Hematopoietic multipotent progenitor cell (in vitro differentiated cells): Measurements from ENCODE around the gene PLCG2. TPM values are rescaled to one million over a fixed set of nuclear protein-coding genes. Genes with fewer than 3 reads are reported as not detected.

Experiments
- DNase-seq, 3 donors: peaks; one replicate each; pipeline ENCODE4 v3.0.0-alpha.2; 2011 to 2015; ENCODE audit warnings: low read depth in 2 of 3, low spot score in 2 of 3
- total RNA-seq: library from RNA; depleted of rRNA; stranded (reverse); fragments of >200 nt; gene quantifications from one replicate; pipeline ENCODE4 v1.2.3, GENCODE V29; 2012

Gene PLCG2
- total RNA-seq, 1 donor = 70.3 TPM

DNA sequence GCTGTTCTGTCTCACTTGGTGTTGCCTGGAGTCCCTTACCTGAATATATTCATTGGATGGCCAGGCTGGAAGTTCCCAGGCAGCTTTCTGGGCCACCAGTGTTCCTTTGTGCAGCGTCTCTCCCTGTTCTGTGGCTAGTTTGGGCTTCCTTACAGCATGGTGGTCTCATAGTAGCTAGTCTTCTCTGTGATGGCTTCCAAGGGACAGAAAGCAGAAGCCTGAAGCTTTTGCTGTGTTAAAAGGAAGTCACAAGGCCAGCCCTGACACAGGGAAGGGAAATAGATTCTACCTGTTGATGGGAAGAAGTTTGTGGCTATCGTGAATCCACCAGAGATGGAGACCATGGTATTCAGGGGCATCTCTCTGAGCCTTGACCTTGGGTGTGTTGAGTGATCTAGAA lies 34.6 kb downstream of the PLCG2 start:
- DNase-seq = no peak

DNA sequence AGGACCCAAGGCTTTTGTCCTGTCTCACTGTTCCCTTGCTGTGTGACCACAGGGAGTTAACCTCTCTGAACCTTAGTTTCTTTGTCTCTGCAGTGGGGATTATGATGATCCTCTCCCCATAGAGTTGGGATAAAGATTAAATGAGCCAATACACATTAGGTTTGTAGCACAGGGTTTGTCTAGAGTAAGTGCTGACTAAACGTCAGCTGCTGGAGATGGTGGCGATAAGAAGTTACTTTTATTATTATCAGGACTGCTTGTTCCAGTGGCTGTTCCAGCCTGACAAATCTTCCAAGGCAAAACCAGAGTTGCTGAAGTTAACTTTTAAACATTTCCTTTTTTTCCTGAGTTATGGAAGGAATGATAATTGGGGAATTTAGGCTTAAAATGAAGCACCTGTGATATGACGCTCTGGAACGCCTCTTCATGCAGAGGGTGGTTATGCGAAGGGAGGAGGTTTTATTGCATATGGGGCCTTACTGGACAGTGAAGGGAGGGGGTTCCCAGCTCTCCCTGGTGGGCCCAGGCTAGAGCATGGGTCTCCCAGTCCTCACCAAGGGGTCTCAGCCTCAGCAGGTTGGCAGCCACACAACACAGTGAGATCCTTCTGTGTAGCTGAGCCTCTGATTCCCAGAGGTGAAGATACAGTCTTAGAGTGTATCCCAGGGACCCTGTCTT lies 35.8 kb downstream of the PLCG2 start:
- no peak for DNase-seq

DNA sequence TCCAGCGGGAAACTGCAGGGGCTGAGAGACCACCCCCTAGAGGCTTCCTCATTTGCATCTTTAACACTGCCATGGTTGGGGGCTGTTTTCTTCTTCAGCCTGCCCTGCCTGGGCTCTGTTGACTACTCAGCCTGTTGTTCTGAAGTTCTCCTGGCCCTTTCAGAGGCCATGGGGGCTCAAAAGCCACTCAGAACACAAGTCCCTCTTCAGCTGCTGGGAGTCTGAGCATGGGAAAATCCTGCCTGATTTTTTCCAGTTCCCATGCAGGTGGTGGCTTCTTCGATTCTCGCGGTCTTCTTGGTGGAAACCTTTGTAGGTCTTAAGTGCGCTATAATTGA lies 36.3 kb downstream of the PLCG2 start:
- DNase-seq = no peak

DNA sequence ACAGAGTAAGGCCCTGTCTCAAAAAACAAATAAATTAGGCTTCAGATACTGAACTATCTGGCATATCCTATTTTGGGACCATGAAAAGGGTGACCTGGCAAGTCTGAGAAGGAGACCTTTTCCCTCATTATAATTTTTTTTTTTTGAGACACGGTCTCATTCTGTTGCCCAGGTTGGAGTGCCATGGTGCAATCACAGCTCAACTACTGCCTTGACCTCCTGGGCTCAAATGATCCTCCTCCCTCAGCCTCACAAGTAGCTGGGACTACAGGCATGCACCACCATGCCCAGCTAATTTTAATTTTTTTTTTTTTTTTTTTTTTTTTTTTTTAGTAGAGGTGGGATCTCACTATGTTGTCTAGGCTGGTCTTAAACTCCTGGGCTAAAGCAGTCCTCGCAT lies 37.3 kb downstream of the PLCG2 start:
- no peak for DNase-seq

DNA sequence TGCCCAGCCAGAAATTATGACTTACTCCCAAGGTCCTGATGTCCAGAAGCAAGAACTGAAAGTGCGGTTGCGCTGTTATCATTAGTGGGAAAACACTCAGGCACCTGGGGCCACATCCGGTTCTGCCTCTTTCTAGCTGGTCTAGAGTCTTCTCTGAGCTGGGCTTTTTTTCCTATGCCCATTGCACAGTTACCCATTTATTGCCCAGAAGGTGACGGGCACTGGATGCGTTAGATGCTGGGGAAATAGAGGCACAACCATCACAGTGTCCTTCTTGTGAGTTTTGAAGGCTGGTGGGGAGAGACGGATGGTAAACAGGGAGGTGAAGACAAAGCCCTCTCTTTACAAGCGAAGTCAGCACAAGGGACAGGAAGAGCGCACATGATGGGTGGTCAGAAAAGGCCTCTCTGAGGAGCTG lies 37.7 kb downstream of the PLCG2 start:
- DNase-seq = no peak

DNA sequence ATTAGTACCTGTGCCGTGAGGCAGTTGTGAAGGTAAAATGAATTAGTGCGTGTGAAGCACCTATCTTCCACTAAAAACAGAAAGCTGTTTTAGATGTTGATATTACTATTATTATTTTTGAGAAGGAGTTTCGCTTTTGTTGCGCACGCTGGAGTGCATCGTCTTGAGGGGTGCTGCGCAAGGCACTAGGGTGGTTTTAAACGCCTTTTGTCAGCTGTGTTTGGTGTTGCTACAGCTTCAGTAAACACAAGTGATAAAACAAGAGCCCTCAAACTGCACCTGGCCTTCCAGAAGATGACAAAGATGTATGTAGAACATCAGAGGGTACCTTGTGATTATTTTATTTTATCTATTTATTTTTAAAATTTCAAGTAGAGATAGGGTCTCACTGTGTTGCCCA lies 38.2 kb downstream of the PLCG2 start:
- DNase-seq = no peak

GRCh38 chr16:81817789-81818567 lies 38.9 kb downstream of the PLCG2 start:
- peak in 1 of 3 donors; percentile 59 for DNase-seq

DNA sequence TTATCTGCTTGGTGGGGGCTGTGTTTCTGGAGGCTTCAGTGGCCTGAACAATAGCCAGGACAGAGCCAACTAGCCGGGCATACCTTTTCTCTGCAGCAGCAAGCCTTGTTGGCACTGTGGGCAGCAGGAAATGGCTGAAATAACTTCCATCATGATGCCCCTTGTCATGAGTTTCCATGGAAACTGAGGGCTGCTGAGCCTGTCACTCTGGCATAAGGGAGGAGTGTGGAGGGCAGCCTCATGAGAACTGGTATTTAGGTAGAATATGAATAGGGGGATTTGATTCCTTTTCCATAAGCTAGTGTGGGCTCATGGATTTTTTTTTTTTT lies 39.4 kb downstream of the PLCG2 start:
- no peak for DNase-seq

- no peak for DNase-seq
Observed at GRCh38 chr16:81818905-81819304, 39.8 kb downstream of the PLCG2 start.

- DNase-seq = no peak
Observed at GRCh38 chr16:81821436-81822128, 42.5 kb downstream of the PLCG2 start.

DNA sequence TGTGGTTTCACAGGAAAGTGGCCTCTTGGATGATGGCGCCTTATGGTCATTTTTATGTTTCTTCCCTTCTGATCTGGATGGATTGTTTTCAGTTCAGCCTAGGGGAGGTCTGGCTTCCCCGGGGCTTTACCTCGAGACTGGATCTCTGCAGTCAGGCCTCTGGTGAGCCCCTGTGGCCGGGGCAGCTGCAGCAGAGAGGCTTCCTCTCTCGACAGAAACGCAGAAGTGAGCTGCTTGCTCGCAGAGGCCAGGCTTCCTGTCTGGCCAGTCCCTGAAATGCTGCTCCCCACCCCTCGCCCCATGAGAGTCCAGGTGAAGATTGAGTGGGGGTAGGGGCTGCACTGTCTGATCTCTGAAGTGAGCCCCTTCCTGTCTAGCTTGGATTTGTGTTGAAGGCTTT lies 44.0 kb downstream of the PLCG2 start:
- DNase-seq = peak in 2 of 3 donors; percentile 78 to 87

- no peak for DNase-seq
Observed at GRCh38 chr16:81823734-81824133, 44.6 kb downstream of the PLCG2 start.

GRCh38 chr16:81826523-81826922 lies 47.4 kb downstream of the PLCG2 start:
- DNase-seq = no peak

DNA sequence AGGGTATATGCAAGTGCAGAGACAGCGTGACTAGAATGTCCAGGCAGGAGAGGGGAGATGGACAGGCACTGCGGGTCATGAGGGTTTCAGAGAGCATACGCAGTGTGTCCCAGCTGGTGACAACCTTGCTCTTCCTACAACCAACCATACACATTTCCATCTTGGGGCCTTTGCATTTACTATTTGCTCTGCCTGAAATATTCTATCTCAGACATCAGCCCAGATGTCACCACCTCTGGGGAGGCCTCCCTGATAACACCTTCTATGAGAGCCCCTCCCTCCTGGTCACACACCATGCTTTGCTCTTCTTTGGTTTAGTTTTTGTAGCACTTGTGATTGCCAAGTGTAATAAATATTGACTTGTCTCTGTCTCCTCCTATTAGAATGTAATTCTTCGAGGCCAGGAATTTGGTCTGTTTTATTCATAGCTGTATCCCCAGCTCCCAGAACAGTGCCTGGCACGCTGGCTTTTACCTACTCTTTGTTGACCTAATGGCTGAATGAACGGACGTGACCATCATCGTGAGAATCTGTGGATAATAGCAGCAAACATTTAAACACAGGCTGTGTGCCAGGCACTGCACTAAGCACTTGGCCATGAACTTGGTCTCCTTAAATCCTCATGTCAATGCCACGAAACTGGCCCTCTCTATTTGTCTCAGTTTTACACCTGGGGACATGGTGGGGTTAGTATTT lies 51.9 kb downstream of the PLCG2 start:
- DNase-seq = no peak

DNA sequence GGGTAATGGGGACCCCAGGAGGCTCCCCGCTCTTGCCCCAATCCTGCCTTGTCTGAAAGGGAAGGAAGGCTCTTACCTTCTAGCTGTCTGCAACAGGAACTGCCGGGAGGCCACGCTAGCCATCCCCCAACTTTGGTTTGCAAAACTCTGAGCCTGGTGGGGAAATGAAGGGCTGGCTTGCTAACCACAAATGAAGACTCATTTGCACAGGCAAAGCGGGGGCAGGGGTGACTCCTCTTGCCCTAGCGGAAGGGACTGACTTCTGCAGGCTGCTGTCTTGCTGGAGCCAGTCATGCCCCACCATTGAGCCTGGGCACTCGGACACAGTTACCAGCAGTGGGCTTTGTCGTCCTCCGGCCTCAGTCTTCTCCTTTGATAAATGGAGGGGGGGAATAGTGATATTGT lies 52.6 kb downstream of the PLCG2 start:
- DNase-seq = peak in 2 of 3 donors; percentile 83 to 92

DNA sequence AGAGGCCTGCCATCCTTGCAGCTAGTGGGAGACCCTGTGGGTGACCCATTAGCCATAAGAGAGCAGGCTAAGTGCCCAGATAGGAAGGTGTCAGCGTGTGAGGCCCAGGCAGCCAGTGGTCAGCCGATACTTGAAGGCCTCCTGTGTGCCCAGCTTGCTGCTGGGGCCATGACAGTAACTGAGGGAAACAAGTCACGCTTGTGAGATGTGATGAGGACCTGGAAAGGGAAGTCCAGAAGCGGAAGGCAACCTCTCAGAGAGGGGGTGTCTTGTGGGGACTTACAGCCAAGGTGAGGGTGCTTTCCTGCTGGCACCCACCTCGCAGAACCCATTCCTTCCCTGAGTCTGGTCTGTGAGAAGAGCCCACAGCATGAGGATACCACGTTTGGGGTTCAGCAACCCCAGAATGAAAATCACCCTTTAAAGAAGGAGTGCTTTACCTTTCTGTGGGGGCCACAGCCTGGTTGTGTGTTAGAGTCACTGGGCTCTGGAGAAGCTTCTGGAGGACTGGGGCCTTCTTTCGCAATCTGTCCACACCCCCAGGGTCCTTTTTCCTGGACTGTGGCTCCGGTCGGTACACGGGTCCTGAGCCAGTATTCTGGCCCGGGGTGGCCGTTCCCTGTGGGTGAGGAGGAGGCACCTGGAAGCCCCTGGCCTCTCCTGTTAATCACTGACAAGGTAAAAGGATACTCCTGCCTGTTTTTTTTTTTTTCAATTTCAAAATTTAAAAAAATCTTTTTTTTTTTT lies 53.9 kb downstream of the PLCG2 start:
- no peak for DNase-seq

GRCh38 chr16:81833751-81834150 lies 54.7 kb downstream of the PLCG2 start:
- no peak for DNase-seq

DNA sequence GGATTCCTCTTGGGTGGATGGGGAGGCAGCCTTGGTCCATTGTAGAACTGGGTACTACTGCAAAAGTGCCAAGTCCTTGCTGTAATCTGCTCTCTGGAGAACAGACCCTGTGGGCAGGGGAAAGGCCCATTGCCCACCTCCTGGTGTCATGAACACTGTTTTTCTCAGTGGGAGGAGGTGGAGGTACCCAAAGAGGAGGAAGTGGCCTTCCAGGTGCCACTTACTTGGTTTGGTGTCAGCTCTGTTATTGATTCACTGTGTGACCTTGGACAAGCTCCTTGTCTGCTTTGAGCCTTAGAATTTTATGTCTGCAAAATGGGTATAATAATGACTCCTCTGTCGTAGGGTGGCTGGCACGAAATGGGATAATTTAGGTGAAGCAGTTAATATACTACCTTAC lies 55.8 kb downstream of the PLCG2 start:
- no peak for DNase-seq

- no peak for DNase-seq
Observed at GRCh38 chr16:81836279-81837054, 57.4 kb downstream of the PLCG2 start.

GRCh38 chr16:81837312-81837751 lies 58.2 kb downstream of the PLCG2 start:
- peak in 1 of 3 donors; percentile 36 for DNase-seq
